ENCODE results near the gene ETNK2.
A peak's percentile ranks its signal among the peaks of the same experiment; 100 is the strongest.

Gene ETNK2

DNA sequence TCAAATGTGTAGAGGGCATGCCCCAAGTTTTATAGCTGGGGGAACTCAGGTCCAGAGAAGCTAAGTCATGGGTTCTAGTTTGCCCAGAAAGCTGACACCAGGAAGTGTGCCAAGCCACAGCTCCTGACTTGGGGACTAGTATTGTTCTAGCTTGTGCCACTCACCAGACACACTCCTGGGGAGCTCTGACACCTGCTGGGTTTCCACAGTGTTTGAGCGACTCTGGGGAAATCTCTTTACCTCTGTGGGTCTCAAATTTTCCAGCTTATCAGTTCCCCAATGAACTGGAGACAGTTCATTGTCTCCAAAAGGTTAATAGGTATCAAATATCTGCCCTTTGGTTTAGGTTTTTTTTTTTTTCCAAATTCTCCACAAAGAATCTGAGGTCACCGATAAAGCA, 40.2 kb upstream of the ETNK2 start:
- 92% methylated on average over 2 of the region's 2 CpGs for WGBS
- H3K9ac ChIP-seq (ENCODE audit: low read depth, low read length): no peak overlapping the region
- H3K36me3 ChIP-seq (ENCODE audit: insufficient read depth, low read length): no peaks in the 10 kb centered on the region
- H3K4me1 ChIP-seq (ENCODE audit: insufficient read depth, low read length): no peaks in the 10 kb centered on the region; the same call in 1 of the 2 replicates
- no peak overlapping the region for H3K4me3 ChIP-seq (ENCODE audit: low read length)
- peaks cover 52% of the 10 kb centered on the region for H3K27me3 ChIP-seq (ENCODE audit: insufficient read depth, low read length)
- no peaks in the 10 kb centered on the region for H3K9me3 ChIP-seq (ENCODE audit: insufficient read depth, low read depth, low read length)
- no peak overlapping the region for H3K27ac ChIP-seq (ENCODE audit: low read depth, low read length)

DNA sequence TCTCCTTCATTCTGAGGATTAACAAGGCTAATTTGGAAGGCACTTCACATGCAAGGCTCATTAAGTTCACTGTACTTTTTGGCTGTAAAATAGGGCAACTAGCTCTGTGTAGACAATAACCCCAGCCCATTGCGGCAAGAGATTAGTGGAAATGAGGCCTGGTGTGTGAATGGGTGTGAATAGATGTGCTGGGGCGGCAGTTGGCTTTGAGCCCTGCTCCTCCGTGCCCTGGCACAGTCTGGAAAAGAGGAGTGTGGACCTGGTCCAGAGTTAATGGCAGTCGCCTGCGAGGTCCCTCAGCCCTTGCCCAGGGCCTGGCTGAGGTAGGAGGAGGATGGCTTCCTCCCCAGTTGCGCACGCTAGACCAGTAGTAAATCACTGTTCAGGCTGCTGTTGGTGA, 39.6 kb upstream of the ETNK2 start:
- H3K27me3 ChIP-seq (ENCODE audit: insufficient read depth, low read length): peaks cover 56% of the 10 kb centered on the region
- H3K4me3 ChIP-seq (ENCODE audit: low read length): no peak overlapping the region
- H3K9ac ChIP-seq (ENCODE audit: low read depth, low read length): no peak overlapping the region
- no peaks in the 10 kb centered on the region for H3K36me3 ChIP-seq (ENCODE audit: insufficient read depth, low read length)
- H3K9me3 ChIP-seq (ENCODE audit: insufficient read depth, low read depth, low read length): no peaks in the 10 kb centered on the region
- H3K27ac ChIP-seq (ENCODE audit: low read depth, low read length): no peak overlapping the region
- H3K4me1 ChIP-seq (ENCODE audit: insufficient read depth, low read length): no peaks in the 10 kb centered on the region; the same call in 1 of the 2 replicates
- 92% methylated on average over 7 of the region's 7 CpGs for WGBS

DNA sequence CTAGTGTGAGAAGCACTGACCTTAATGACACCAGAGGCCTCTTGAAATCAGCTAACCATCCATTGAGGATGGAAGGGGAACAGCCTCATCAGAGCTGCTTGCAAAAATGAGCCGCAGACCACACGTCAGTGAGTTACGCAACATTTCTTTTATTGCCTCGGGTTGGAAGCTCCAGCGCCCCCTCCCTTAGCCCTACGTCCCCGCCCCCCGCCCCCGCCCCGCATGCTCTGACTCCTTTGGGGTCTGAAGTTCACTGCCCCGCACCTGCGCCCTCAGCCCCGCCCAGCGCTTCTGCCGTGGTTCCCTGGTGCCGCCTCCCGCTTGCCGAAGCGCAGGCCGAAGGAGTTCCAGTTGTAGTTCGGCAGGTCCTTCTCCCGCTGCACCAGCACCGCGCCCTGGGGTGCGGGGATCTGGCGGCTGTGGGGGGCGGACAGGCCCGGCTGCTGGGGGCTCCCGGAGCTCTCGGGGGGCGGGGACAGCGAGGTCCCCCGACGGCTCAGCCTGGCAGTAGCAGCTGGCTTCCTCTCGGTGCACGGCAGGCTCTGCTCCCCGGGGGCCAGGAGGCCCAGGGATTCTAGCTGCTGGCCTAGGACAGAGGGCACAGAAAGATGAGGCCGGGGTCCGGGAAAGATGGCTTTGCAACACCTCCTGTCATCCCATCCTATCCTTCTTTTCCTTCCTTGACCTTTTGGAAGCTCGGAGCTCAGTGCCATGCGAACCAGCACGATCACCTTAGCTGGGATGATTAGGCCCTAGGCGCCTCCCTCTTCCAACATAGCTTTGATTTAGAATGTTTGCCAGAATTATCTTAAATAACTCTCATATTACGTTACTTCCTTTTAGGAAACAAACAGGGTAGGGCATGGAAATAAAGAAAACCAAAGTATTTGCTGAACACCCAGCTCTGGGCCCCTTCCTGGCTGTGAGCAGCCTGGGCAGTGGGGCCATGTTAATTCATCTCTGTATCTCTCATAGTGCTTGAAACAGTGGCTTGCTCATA, 38.7 kb upstream of the ETNK2 start:
- Histone ChIP-seq H3K36me3 (ENCODE audit: insufficient read depth, low read length) (no peaks in the 10 kb centered on the region), H3K9me3 (ENCODE audit: insufficient read depth, low read depth, low read length) (no peaks in the 10 kb centered on the region), H3K27me3 (ENCODE audit: insufficient read depth, low read length) (peaks cover 56% of the 10 kb centered on the region), H3K9ac (ENCODE audit: low read depth, low read length) (no peak overlapping the region), H3K4me3 (ENCODE audit: low read length) (peak overlapping the region; percentile 40), H3K27ac (ENCODE audit: low read depth, low read length) (no peak overlapping the region), H3K4me1 (ENCODE audit: insufficient read depth, low read length) (no peaks in the 10 kb centered on the region; the same call in 1 of the 2 replicates)
- whole genome bisulfite sequencing: 17% methylated on average over 43 of the region's 44 CpGs

DNA sequence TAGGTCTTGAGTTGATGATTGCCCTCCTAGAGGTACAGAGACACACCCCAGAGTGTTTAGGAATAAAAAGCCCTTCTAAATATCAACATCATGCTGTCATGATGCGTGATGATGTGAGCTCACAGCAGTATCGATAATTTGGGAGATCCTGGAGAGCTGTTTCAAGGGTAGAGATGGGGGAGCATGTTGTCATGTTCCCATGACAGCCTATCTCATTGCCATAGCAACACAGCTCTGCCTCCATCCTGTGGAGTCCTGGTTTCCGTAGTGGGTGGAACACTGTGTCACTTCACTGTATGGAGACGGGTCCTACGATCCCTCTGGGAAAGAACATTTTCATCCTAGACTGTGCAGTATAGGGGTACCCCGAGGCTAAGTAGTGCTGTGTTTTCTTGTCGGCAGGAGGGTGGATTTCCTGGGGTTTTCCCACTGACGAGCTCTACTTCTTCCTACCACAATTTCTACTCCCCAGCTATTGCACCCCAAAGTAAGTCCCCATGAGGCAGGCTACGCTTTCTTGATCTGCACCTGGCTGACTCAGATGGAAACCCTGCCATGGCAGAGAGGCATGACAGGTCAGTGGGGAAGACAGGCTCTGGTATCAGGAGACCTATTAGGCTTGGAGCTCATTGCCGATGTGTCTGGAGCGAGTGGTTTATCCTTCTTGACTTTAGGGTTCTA, 37.3 kb upstream of the ETNK2 start:
- WGBS: 84% methylated on average over 11 of the region's 11 CpGs
- H3K27me3 ChIP-seq (ENCODE audit: insufficient read depth, low read length): peaks cover 56% of the 10 kb centered on the region
- no peak overlapping the region for H3K9ac ChIP-seq (ENCODE audit: low read depth, low read length)
- no peak overlapping the region for H3K4me3 ChIP-seq (ENCODE audit: low read length)
- no peaks in the 10 kb centered on the region for H3K36me3 ChIP-seq (ENCODE audit: insufficient read depth, low read length)
- no peaks in the 10 kb centered on the region for H3K9me3 ChIP-seq (ENCODE audit: insufficient read depth, low read depth, low read length)
- H3K27ac ChIP-seq (ENCODE audit: low read depth, low read length): no peak overlapping the region
- H3K4me1 ChIP-seq (ENCODE audit: insufficient read depth, low read length): no peaks in the 10 kb centered on the region; the same call in 1 of the 2 replicates

DNA sequence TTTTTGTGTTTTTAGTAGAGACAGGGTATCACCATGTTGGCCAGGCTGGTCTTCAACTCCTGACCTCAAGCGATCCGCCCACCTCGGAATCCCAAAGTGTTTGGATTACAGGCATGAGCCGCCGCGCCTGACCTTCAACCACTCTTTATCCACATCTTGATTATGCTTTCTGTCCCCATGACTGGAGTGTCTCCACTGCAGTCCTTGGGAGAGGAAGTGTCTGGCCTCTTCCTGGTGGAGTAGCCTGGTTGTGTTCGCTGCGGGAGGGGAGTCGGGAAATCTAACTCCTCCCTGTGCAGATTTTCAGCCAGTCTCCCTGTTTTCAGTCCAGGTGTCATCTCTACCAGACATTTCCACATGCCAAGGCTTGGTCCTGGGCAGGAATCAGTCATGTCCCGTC, 34.8 kb upstream of the ETNK2 start:
- 92% methylated on average over 10 of the region's 10 CpGs for WGBS
- Histone ChIP-seq H3K27me3 (ENCODE audit: insufficient read depth, low read length) (peaks cover 47% of the 10 kb centered on the region), H3K4me3 (ENCODE audit: low read length) (no peak overlapping the region), H3K27ac (ENCODE audit: low read depth, low read length) (no peak overlapping the region), H3K4me1 (ENCODE audit: insufficient read depth, low read length) (no peaks in the 10 kb centered on the region; the same call in 1 of the 2 replicates), H3K9ac (ENCODE audit: low read depth, low read length) (no peak overlapping the region), H3K36me3 (ENCODE audit: insufficient read depth, low read length) (no peaks in the 10 kb centered on the region), H3K9me3 (ENCODE audit: insufficient read depth, low read depth, low read length) (no peaks in the 10 kb centered on the region)

DNA sequence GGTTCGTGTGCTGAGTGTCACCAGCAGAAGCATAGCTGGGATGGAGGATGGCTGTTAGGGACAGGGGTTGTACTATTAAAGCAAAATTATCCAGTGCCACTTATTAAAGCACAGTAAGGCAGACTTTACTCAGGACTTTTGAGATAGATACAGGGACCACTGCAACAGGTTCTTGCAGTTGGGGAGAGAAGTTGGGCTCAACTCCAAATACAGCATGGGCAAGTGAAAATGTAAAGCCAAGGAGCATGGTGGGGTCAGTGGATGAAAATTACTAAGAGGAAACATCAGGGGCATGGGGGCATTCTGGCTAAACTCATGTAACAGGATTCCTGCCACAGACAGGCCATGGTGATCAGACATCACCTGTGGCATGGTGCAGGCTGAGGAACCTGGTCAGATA, 29.3 kb upstream of the ETNK2 start:
- 73% methylated on average over 1 of the region's 1 CpG for WGBS
- no peak overlapping the region for H3K27ac ChIP-seq (ENCODE audit: low read depth, low read length)
- H3K9ac ChIP-seq (ENCODE audit: low read depth, low read length): no peak overlapping the region
- H3K27me3 ChIP-seq (ENCODE audit: insufficient read depth, low read length): no peaks in the 10 kb centered on the region; the same call in 1 of the 2 replicates
- H3K36me3 ChIP-seq (ENCODE audit: insufficient read depth, low read length): no peaks in the 10 kb centered on the region
- H3K4me1 ChIP-seq (ENCODE audit: insufficient read depth, low read length): no peaks in the 10 kb centered on the region
- 0 out of 2 replicates have a peak, but pooled peaks cover 5% of the 10 kb centered on the region for H3K9me3 ChIP-seq (ENCODE audit: insufficient read depth, low read depth, low read length)
- H3K4me3 ChIP-seq (ENCODE audit: low read length): no peak overlapping the region

DNA sequence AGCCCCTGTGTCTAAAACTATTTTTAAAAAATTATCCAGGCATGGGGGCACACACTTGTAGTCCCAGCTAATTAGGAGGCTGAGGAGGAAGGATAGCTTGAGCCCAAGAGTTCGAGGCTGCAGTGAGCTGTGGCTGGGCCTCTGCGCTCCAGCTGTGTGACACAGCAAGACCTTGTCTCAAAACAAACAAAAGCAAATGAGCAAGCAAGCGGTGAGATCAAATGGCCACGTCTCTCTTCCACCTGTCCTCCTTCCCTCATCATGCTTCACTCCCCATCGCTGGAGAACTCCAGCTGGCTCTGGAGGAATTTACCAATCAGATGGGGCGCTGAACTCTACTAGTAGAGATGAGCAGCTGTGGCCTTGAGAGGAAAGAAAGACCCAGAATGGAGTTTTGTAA, 28.3 kb upstream of the ETNK2 start:
- Histone ChIP-seq H3K4me1 (ENCODE audit: insufficient read depth, low read length) (no peaks in the 10 kb centered on the region), H3K27me3 (ENCODE audit: insufficient read depth, low read length) (no peaks in the 10 kb centered on the region), H3K4me3 (ENCODE audit: low read length) (no peak overlapping the region), H3K27ac (ENCODE audit: low read depth, low read length) (no peak overlapping the region), H3K36me3 (ENCODE audit: insufficient read depth, low read length) (no peaks in the 10 kb centered on the region), H3K9ac (ENCODE audit: low read depth, low read length) (no peak overlapping the region), H3K9me3 (ENCODE audit: insufficient read depth, low read depth, low read length) (0 out of 2 replicates have a peak, but pooled peaks cover 5% of the 10 kb centered on the region)
- WGBS: 75% methylated on average over 6 of the region's 6 CpGs

DNA sequence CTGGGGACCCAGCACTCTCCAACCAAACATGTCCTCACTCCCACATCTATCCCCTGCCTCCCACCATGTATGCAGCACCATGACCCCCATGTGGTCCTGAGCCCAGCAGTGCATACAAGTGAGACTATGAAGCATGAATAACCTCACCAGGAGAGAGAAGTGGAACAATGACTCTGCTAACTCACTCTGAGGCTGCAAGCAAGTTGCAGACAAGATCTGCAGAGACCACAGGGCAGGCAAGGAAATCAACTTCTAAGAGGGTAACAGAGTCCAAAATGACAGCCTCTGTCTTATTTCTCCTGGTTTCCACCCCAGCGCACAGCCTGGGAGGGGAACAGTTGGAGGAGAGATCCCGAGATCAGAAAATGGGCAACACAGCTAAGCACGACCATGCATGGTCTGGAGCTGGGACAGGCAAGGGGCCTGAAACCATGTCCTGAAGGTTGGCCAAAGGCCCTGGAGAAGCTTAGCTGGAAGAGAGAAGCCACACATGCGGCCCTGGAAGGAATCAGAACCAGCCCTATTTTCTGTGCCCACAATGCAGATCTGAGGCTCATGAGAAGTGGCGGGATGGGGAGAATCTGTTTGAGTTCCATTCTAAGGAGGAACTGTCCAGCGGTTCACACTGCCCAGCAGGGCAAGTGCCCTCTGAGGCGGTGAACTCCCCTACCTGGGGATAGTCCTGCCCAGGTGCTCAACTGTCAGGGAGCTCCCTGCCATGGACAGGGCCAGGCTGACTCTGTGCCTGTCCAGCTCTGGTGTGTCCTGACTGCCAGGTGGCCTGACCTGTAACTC, 26.8 kb upstream of the ETNK2 start:
- Histone ChIP-seq H3K9me3 (ENCODE audit: insufficient read depth, low read depth, low read length) (0 out of 2 replicates have a peak, but pooled peaks cover 5% of the 10 kb centered on the region), H3K27ac (ENCODE audit: low read depth, low read length) (no peak overlapping the region), H3K36me3 (ENCODE audit: insufficient read depth, low read length) (no peaks in the 10 kb centered on the region), H3K27me3 (ENCODE audit: insufficient read depth, low read length) (peaks cover 3% of the 10 kb centered on the region; the same call in 1 of the 2 replicates), H3K4me1 (ENCODE audit: insufficient read depth, low read length) (no peaks in the 10 kb centered on the region), H3K4me3 (ENCODE audit: low read length) (no peak overlapping the region), H3K9ac (ENCODE audit: low read depth, low read length) (no peak overlapping the region)
- 89% methylated on average over 7 of the region's 7 CpGs for WGBS

DNA sequence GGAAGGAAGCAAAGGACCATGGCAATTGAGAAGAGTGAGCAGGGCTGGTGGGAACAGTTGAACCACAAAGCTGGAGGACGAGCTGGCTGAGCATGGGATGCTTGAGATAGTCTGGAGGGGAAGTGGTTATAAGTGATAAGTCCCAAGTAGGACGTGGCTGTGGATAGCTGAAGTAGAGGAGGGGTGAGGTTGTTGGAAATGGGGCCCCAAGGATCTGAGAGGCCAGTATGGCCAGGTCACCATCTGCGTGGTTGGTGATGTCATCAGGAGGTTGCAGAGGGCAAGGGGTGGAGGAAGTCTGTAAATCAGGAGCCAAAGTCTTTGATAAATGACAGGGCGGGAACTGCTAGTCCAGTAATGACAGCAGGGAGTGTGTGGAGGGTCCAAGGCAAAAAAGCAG, 25.3 kb upstream of the ETNK2 start:
- WGBS: 78% methylated on average over 4 of the region's 4 CpGs
- Histone ChIP-seq H3K9ac (ENCODE audit: low read depth, low read length) (no peak overlapping the region), H3K9me3 (ENCODE audit: insufficient read depth, low read depth, low read length) (0 out of 2 replicates have a peak, but pooled peaks cover 5% of the 10 kb centered on the region), H3K4me1 (ENCODE audit: insufficient read depth, low read length) (no peaks in the 10 kb centered on the region), H3K27ac (ENCODE audit: low read depth, low read length) (no peak overlapping the region), H3K4me3 (ENCODE audit: low read length) (no peak overlapping the region), H3K27me3 (ENCODE audit: insufficient read depth, low read length) (peaks cover 3% of the 10 kb centered on the region; the same call in 1 of the 2 replicates), H3K36me3 (ENCODE audit: insufficient read depth, low read length) (no peaks in the 10 kb centered on the region)

DNA sequence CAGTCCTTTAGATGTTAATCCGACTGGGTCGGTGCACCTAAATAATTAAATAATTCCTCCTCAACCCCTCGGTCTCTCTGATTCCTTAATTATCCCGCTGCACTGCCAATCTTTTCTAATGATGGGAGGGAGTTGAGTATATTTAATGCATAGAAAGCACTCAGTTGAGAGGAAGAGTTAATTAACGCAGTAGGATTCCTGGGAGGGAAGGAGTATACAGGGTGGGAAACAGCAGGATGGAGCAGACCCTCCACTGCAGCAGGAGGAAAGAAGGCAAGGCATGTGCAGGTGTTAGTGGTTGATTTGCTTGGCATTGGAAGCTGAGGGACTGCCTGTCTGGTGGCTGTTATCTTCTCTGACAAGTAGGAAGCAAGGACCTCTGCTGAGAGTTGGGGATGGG, 24.2 kb upstream of the ETNK2 start:
- H3K9me3 ChIP-seq (ENCODE audit: insufficient read depth, low read depth, low read length): 0 out of 2 replicates have a peak, but pooled peaks cover 9% of the 10 kb centered on the region
- H3K9ac ChIP-seq (ENCODE audit: low read depth, low read length): no peak overlapping the region
- peaks cover 3% of the 10 kb centered on the region; the same call in 1 of the 2 replicates for H3K27me3 ChIP-seq (ENCODE audit: insufficient read depth, low read length)
- no peaks in the 10 kb centered on the region for H3K4me1 ChIP-seq (ENCODE audit: insufficient read depth, low read length)
- no peak overlapping the region for H3K4me3 ChIP-seq (ENCODE audit: low read length)
- no peaks in the 10 kb centered on the region for H3K36me3 ChIP-seq (ENCODE audit: insufficient read depth, low read length)
- no peak overlapping the region for H3K27ac ChIP-seq (ENCODE audit: low read depth, low read length)
- 88% methylated on average over 2 of the region's 5 CpGs for WGBS

Data from HUES64 (cell line).